ENCODE data around the gene ANKRD36.
"Not testable (repeated sequence)": the region's sequence is repeated elsewhere in the genome, so short reads cannot be mapped to it uniquely, and the experiment has no call there.

Gene ANKRD36

GRCh38 chr2:97113882-97114255 lies 916 bp downstream of the ANKRD36 start:
- not testable (repeated sequence) for DNase-seq (ENCODE audit: low read depth in 2 of 2)

GRCh38 chr2:97129090-97129489 lies 16.1 kb downstream of the ANKRD36 start:
- DNase-seq (ENCODE audit: low read depth in 2 of 2) = not testable (repeated sequence)

- not testable (repeated sequence) for DNase-seq (ENCODE audit: low read depth in 2 of 2)
Observed at GRCh38 chr2:97144016-97144415, 31.1 kb downstream of the ANKRD36 start.

GRCh38 chr2:97166548-97166947 lies 53.6 kb downstream of the ANKRD36 start:
- DNase-seq (ENCODE audit: low read depth in 2 of 2) = not testable (repeated sequence)

GRCh38 chr2:97167938-97168337 lies 55.0 kb downstream of the ANKRD36 start:
- DNase-seq (ENCODE audit: low read depth in 2 of 2) = not testable (repeated sequence)

- DNase-seq (ENCODE audit: low read depth in 2 of 2) = not testable (repeated sequence)
Observed at GRCh38 chr2:97168583-97168982, 55.6 kb downstream of the ANKRD36 start.

- not testable (repeated sequence) for DNase-seq (ENCODE audit: low read depth in 2 of 2)
Observed at GRCh38 chr2:97180391-97180790, 67.4 kb downstream of the ANKRD36 start.

- DNase-seq (ENCODE audit: low read depth in 2 of 2) = not testable (repeated sequence)
Observed at GRCh38 chr2:97195349-97195748, 82.4 kb downstream of the ANKRD36 start.

GRCh38 chr2:97197251-97197650 lies 84.3 kb downstream of the ANKRD36 start:
- DNase-seq (ENCODE audit: low read depth in 2 of 2) = not testable (repeated sequence)

GRCh38 chr2:97200887-97201286 lies 87.9 kb downstream of the ANKRD36 start:
- not testable (repeated sequence) for DNase-seq (ENCODE audit: low read depth in 2 of 2)

GRCh38 chr2:97202643-97203250 lies 89.8 kb downstream of the ANKRD36 start:
- DNase-seq (ENCODE audit: low read depth in 2 of 2) = not testable (repeated sequence)

GRCh38 chr2:97210325-97210724 lies 97.4 kb downstream of the ANKRD36 start:
- DNase-seq (ENCODE audit: low read depth in 2 of 2) = no peak

GRCh38 chr2:97215025-97215424 lies 102.1 kb downstream of the ANKRD36 start:
- not testable (repeated sequence) for DNase-seq (ENCODE audit: low read depth in 2 of 2)

- not testable (repeated sequence) for DNase-seq (ENCODE audit: low read depth in 2 of 2)
Observed at GRCh38 chr2:97230848-97231585, 118.1 kb downstream of the ANKRD36 start.

- not testable (repeated sequence) for DNase-seq (ENCODE audit: low read depth in 2 of 2)
Observed at GRCh38 chr2:97232981-97233380, 120.0 kb downstream of the ANKRD36 start.

GRCh38 chr2:97233660-97234295 lies 120.8 kb downstream of the ANKRD36 start:
- DNase-seq (ENCODE audit: low read depth in 2 of 2) = not testable (repeated sequence)

GRCh38 chr2:97261192-97261591 lies 148.2 kb downstream of the ANKRD36 start:
- DNase-seq (ENCODE audit: low read depth in 2 of 2) = not testable (repeated sequence)

GRCh38 chr2:97266449-97266848 lies 153.5 kb downstream of the ANKRD36 start:
- not testable (repeated sequence) for DNase-seq (ENCODE audit: low read depth in 2 of 2)

- no peak for DNase-seq (ENCODE audit: low read depth in 2 of 2)
Observed at GRCh38 chr2:97267411-97268074, 154.6 kb downstream of the ANKRD36 start.

GRCh38 chr2:97268075-97268591 lies 155.2 kb downstream of the ANKRD36 start:
- not testable (repeated sequence) for DNase-seq (ENCODE audit: low read depth in 2 of 2)

GRCh38 chr2:97276232-97276798 lies 163.4 kb downstream of the ANKRD36 start:
- not testable (repeated sequence) for DNase-seq (ENCODE audit: low read depth in 2 of 2)

Measured in stimulated activated CD8-positive, alpha-beta memory T cell treated with anti-CD3 and anti-CD28 coated beads, Interleukin-2, amount 100 ng/mL, for 1 hour (primary cell).